ENCODE results near the gene PPP1R9B. TPM values are rescaled to one million over a fixed set of nuclear protein-coding genes. Genes with fewer than 3 reads are reported as not detected.

PPP1R9B gene
- total and polyA plus RNA-seq, 2 of the 8 experiments (the other 6 are each of a cell fraction or from before 2014, with no cell fraction given): 5.2 to 13.1 TPM

GRCh38 chr17:50165867-50166517, 15.5 kb upstream of the PPP1R9B start, which contains the start of gene SGCA:
Gene SGCA, plus strand, starts transcription at chr17:50166005. Its CDS starts 36 bp downstream, at chr17:50166041.
- H4K91ac ChIP-seq (replicated peaks; ENCODE audit: insufficient read length, low read length): peak within 1 kb of the TSS; percentile 34
- no peak within 1 kb of the TSS for H2AFZ ChIP-seq (ENCODE audit: low read length)
- FAIRE-seq: no peak
- DNase-seq (ENCODE audit: low read depth in 1 of 2, low spot score in 2 of 2): no peak
- H3K56ac ChIP-seq (replicated peaks; ENCODE audit: insufficient read length, low read depth, low read length): peak within 1 kb of the TSS; percentile 89
- H4K5ac ChIP-seq (ENCODE audit: insufficient read length, low read depth, low read length): no peak within 1 kb of the TSS
- H4K8ac ChIP-seq (ENCODE audit: extremely low read depth, insufficient read depth, low read length): peak within 1 kb of the TSS; percentile 51; the same call in 1 of the 2 replicates
- TF ChIP-seq POLR2A (IDR thresholded peaks at IDR 0.05; ENCODE audit: control extremely low read depth in 1 of 2, low read depth in 2 of 2, low read length in 2 of 2) (no peak), KDM1A (IDR thresholded peaks at IDR 0.05; ENCODE audit: borderline replicate concordance, low read length) (no peak), TBP (IDR thresholded peaks at IDR 0.05; ENCODE audit: low read depth, low read length) (no peak), CBX8 (IDR thresholded peaks at IDR 0.05; ENCODE audit: borderline replicate concordance, low read depth, low read length) (no peak)
- H3K14ac ChIP-seq (ENCODE audit: insufficient read length): no peak within 1 kb of the TSS
- no peak within 1 kb of the TSS for H2BK120ac ChIP-seq (replicated peaks; ENCODE audit: low read depth, low read length)
- WGBS, 2 experiments (ENCODE audit: extremely low coverage in 1 of 2, insufficient coverage in 1 of 2, insufficient read length in 1 of 2, insufficient replicate concordance in 2 of 2, low coverage in 1 of 2, low lambda C conversion rate in 2 of 2, missing lambda C conversion rate in 1 of 2): 66% methylated on average over 13 of the region's 15 CpGs; no CpG with 5 or more reads in 1 of the 2 experiments
- H3K27ac ChIP-seq (ENCODE audit: low read depth, low read length): no peak within 1 kb of the TSS; the same call in 1 of the 2 replicates
- H3K79me2 ChIP-seq (ENCODE audit: control insufficient read depth in 1 of 2, insufficient read depth in 2 of 2, low read length in 2 of 2): no peaks in the 10 kb centered on the region
- no peak within 1 kb of the TSS for H2BK12ac ChIP-seq (ENCODE audit: low read depth, low read length)
- H2BK20ac ChIP-seq (ENCODE audit: low read length): no peak within 1 kb of the TSS
- H3K79me1 ChIP-seq (ENCODE audit: low read depth, low read length): no peaks in the 10 kb centered on the region
- H3K4me3 ChIP-seq (ENCODE audit: extremely low read depth in 1 of 4, insufficient read depth in 2 of 4, low read depth in 3 of 4, low read length in 4 of 4): no peak within 1 kb of the TSS
- H3K4me2 ChIP-seq (ENCODE audit: insufficient read depth in 1 of 2, low read depth in 2 of 2, low read length in 2 of 2): no peak within 1 kb of the TSS
- H3K18ac ChIP-seq (ENCODE audit: extremely low read depth, low read length): no peak within 1 kb of the TSS
- H3K23ac ChIP-seq (ENCODE audit: insufficient read length): no peak within 1 kb of the TSS
- no peaks in the 10 kb centered on the region for H4K20me1 ChIP-seq (replicated peaks in 1 of 2; ENCODE audit: control insufficient read depth in 1 of 2, insufficient read depth in 2 of 2, low read length in 2 of 2)
- ChIA-PET CTCF (ENCODE audit: partially characterized antibody) (interaction anchor here (0.6 to 17.0 kb wide), 25 partner anchors 8 to 336 kb away, joined by 3 to 299 read pairs (median 5); partner anchors contain the start of gene COL1A1), POLR2A (ENCODE audit: partially characterized antibody) (interaction anchor here (0.7 to 1.5 kb wide), 3 partner anchors 40 to 137 kb away, joined by 3 to 4 read pairs (median 3); no protein-coding TSS in a partner anchor)
- no peak within 1 kb of the TSS for H3K4ac ChIP-seq (replicated peaks; ENCODE audit: insufficient read length, low read depth, low read length)
- H3K27me3 ChIP-seq (replicated peaks in 1 of 4; ENCODE audit: control insufficient read depth in 3 of 4, extremely low read depth in 1 of 4, insufficient read depth in 3 of 4, low read length in 3 of 4): peaks cover 0 to 6% (median 0%) of the 10 kb centered on the region in 4 experiments; a peak in 2 of 7 replicates
- H3K9me3 ChIP-seq (ENCODE audit: insufficient read depth in 2 of 2, low read depth in 1 of 2, low read length in 1 of 2): no peaks in the 10 kb centered on the region
- H3K23me2 ChIP-seq (ENCODE audit: low read depth, low read length): peaks cover 10% of the 10 kb centered on the region
- no peak within 1 kb of the TSS; the same call in 1 of the 2 replicates for H2BK5ac ChIP-seq (ENCODE audit: low read depth, low read length)
- peaks cover 0 to 14% (median 11%) of the 10 kb centered on the region in 4 experiments; a peak in 5 of 7 replicates for H3K4me1 ChIP-seq (replicated peaks in 1 of 4; ENCODE audit: control insufficient read depth in 3 of 4, insufficient read depth in 4 of 4, low read length in 3 of 4)
- H2BK15ac ChIP-seq (ENCODE audit: low read length): peak within 1 kb of the TSS; percentile 2; the same call in 1 of the 2 replicates
- H3K9ac ChIP-seq (replicated peaks in 1 of 4; ENCODE audit: extremely low read depth in 1 of 4, low read depth in 3 of 4, low read length in 3 of 4): no peak within 1 kb of the TSS
- H2AK5ac ChIP-seq (ENCODE audit: low read depth, low read length): no peak within 1 kb of the TSS
- H3K36me3 ChIP-seq (ENCODE audit: control insufficient read depth in 2 of 4, insufficient read depth in 4 of 4, low read length in 3 of 4): no peaks in the 10 kb centered on the region
